GM12878 (cell line): ENCODE measurements around the gene ILKAP. TPM values are rescaled to one million over a fixed set of nuclear protein-coding genes. Genes with fewer than 3 reads are reported as not detected.

ENCODE experiments used
- ATAC-seq: fragments of 200-7000 bp; cut with Tn5 transposase; 3 replicates; pipeline ENCODE4 v1.9.1; 2020; ENCODE audit warnings: mild to moderate bottlenecking, moderate library complexity
- BruUV-seq: library from RNA; stranded (reverse); fragments of 400-500 nt; replicated peaks from 2 replicates; lab custom pipeline; 2021; lab: Mats Ljungman, UMichigan
- CTCF ChIA-PET: fragments of 300-600 bp; sonication (Branson Sonifier 250); formaldehyde crosslinking; extraction: SDS; loops from one replicate; lab custom pipeline; 2021; ENCODE audit warnings: inconsistent platforms; lab: Yijun Ruan, JAX
- POLR2A ChIA-PET: fragments of 350-600 bp; formaldehyde crosslinking; extraction: SDS; loops from one replicate; lab custom pipeline; 2021; ENCODE audit warnings: inconsistent platforms; lab: Charles Lee
- RAD21 ChIA-PET: fragments of 300-600 bp; sonication (Branson Sonifier 250); formaldehyde crosslinking; loops from one replicate; lab custom pipeline; 2023; ENCODE audit warnings: antibody characterized with exemption; ENCODE audit not compliant: unreplicated experiment; lab: Charles Lee
- SMC1A ChIA-PET: fragments of 300-600 bp; sonication (Branson Sonifier 250); formaldehyde crosslinking; loops from one replicate; lab custom pipeline; 2023; ENCODE audit not compliant: unreplicated experiment, uncharacterized antibody; lab: Charles Lee
- DNase-seq: peaks from one replicate; pipeline ENCODE4 v3.0.0-alpha.2; 2011; ENCODE audit warnings: low read depth, low spot score
- FAIRE-seq: peaks from 3 replicates; lab custom pipeline; 2011; peaks lifted over from hg19 to GRCh38; lab: Jason Lieb, UNC
- H2AFZ ChIP-seq: 2 replicates; pipeline ENCODE4 v1.6.0; 2011; ENCODE audit warnings: low read depth, low read length, control low read depth; ENCODE audit not compliant: control insufficient read depth
- H3K27ac ChIP-seq: 2 replicates; pipeline ENCODE4 v1.5.1; 2011; ENCODE audit warnings: control low read depth; ENCODE audit not compliant: control insufficient read depth, insufficient read depth
- H3K27me3 ChIP-seq, 2 experiments: replicated peaks in 1 of 2; 2 replicates each; pipeline versions ENCODE4 v1.6.0 to v1.6.1; 2011; ENCODE audit warnings: low read length in 1 of 2; ENCODE audit not compliant: control insufficient read depth in 2 of 2, insufficient read depth in 2 of 2
- H3K36me3 ChIP-seq, 2 experiments: 2 replicates each; pipeline ENCODE4 v1.5.1; 2011; ENCODE audit warnings: low read length in 1 of 2; ENCODE audit not compliant: control insufficient read depth in 2 of 2, insufficient read depth in 2 of 2
- H3K4me1 ChIP-seq: 2 replicates; pipeline ENCODE4 v1.6.1; 2011; ENCODE audit warnings: mild to moderate bottlenecking, low read length, moderate library complexity, mixed read lengths; ENCODE audit not compliant: control insufficient read depth, insufficient read depth
- H3K4me2 ChIP-seq: 2 replicates; pipeline ENCODE4 v1.6.0; 2011; ENCODE audit warnings: control low read depth; ENCODE audit not compliant: control insufficient read depth, insufficient read depth
- H3K4me3 ChIP-seq: fragments of 200-600 bp; sonication (generic); 2 replicates; pipeline ENCODE4 v1.5.1; 2016
- H3K79me2 ChIP-seq: 2 replicates; pipeline ENCODE4 v1.6.0; 2011; ENCODE audit warnings: low read length; ENCODE audit not compliant: control insufficient read depth, insufficient read depth
- H3K9ac ChIP-seq: 2 replicates; pipeline ENCODE4 v1.8.0; 2011; ENCODE audit warnings: low read length, control low read depth, mixed read lengths; ENCODE audit not compliant: control insufficient read depth, insufficient read depth
- H3K9me3 ChIP-seq: replicated peaks from 3 replicates; pipeline ENCODE4 v1.5.1; 2011; ENCODE audit warnings: mild to moderate bottlenecking, low read length; ENCODE audit not compliant: control insufficient read depth, insufficient read depth
- H4K20me1 ChIP-seq: 2 replicates; pipeline ENCODE4 v1.6.0; 2011; ENCODE audit not compliant: control insufficient read depth, insufficient read depth
- MLLT1 ChIP-seq: fragments of 450-650 bp; IDR thresholded peaks from 2 replicates; pipeline ENCODE4 v1.6.1; 2016; ENCODE audit warnings: mild to moderate bottlenecking
- RBBP5 ChIP-seq: fragments of 200-600 bp; sonication (generic); conservative IDR thresholded peaks from 2 replicates; pipeline ENCODE4 v1.6.1; 2016
- SIN3A ChIP-seq: IDR thresholded peaks from 2 replicates; pipeline ENCODE4 v1.6.1; 2012; ENCODE audit warnings: low read depth, low read length, improper control_type of control experiment
- SRF ChIP-seq, 2 experiments: IDR thresholded peaks; 2 replicates each; pipeline ENCODE4 v1.6.1; 2011; ENCODE audit warnings: low read depth in 2 of 2, low read length in 2 of 2, mild to moderate bottlenecking in 1 of 2, moderate library complexity in 1 of 2
- USF2 ChIP-seq: IDR thresholded peaks from 2 replicates; pipeline ENCODE4 v1.6.1; 2011; ENCODE audit warnings: low read depth, low read length, improper control_type of control experiment, borderline replicate concordance
- ZNF274 ChIP-seq: IDR thresholded peaks from one replicate; pipeline ENCODE4 v1.8.0; 2011; ENCODE audit not compliant: insufficient read length, insufficient read depth
- WGBS: methylation state at CpG from one replicate; pipeline ENCODE4 v1.1.6; 2016; ENCODE audit warnings: low lambda C conversion rate; ENCODE audit not compliant: insufficient replicate concordance, insufficient coverage; ENCODE audit errors: missing lambda C conversion rate; 5-methylcytosine and 5-hydroxymethylcytosine counted together
- in situ Hi-C: fragments of 300-500 bp; cut with MboI; formaldehyde crosslinking; loops from 9 replicates; pipeline ENCODE4 v1.14.3; 2018; ENCODE audit warnings: mixed read lengths
- intact Hi-C: fragments of 100-400 bp; cut with micrococcal nuclease; formaldehyde crosslinking; loops from one replicate; pipeline ENCODE4 v1.14.2; 2022; ENCODE audit not compliant: unreplicated experiment
- polyA plus RNA-seq, 11 experiments: library from polyadenylated mRNA; depleted of rRNA in 4 of 11; unstranded in 6 of 11; stranded (reverse) in 5 of 11; fragments of >200 nt; fragmentation: Nextera tagmentation in 4 of 11; fragmentation: Illumina TruSeq in 1 of 11; extraction: Ambion mirVana in 4 of 11; extraction: Trizol in 1 of 11; gene quantifications; 1 replicate in 1 of 11; 2 replicates in 10 of 11; pipeline versions ENCODE4 v1.2.1 to v1.2.3, GENCODE V29; 2011 to 2016; ENCODE audit warnings: inconsistent platforms in 2 of 11, missing spikeins in 2 of 11, low read depth in 1 of 11
- total RNA-seq, 4 experiments: library from RNA; depleted of rRNA in 3 of 4; stranded (reverse); fragments of >200 nt in 3 of 4; fragmentation: Illumina TruSeq in 1 of 4; extraction: Trizol in 1 of 4; gene quantifications; 2 replicates each; pipeline versions ENCODE4 v1.2.1 to v1.2.3, GENCODE V29; 2013 to 2021

ILKAP gene
- total and polyA plus RNA-seq, 10 of the 15 experiments (the other 5 are each of a cell fraction or from before 2014, with no cell fraction given): 4.2 to 65.3 (median 37.3) TPM

GRCh38 chr2:238190445-238190844, 13.1 kb downstream of the ILKAP start:
- BruUV-seq: no TSS peak
- in situ Hi-C loops (no loop called here), intact Hi-C loops (no loop called here)
- Histone ChIP-seq H3K27me3 (no peaks in the 10 kb centered on the region), H3K9ac (no peak overlapping the region), H3K4me1 (no peaks in the 10 kb centered on the region), H3K4me2 (no peak overlapping the region), H3K27ac (no peak overlapping the region), H3K79me2 (peaks cover under 1% of the 10 kb centered on the region), H3K36me3 (peaks cover 18 to 33% of the 10 kb centered on the region in 2 experiments), H2AFZ (no peak overlapping the region), H3K9me3 (no peaks in the 10 kb centered on the region), H3K4me3 (no peak overlapping the region), H4K20me1 (no peaks in the 10 kb centered on the region)
- ChIA-PET SMC1A (interaction anchor here (1.1 kb wide), 1 partner anchor 14 kb away, joined by 3 read pairs; the partner anchor contains the start of gene ILKAP), CTCF (interaction anchor here (0.6 kb wide), 1 partner anchor 299 kb away, joined by 3 read pairs; no protein-coding TSS in a partner anchor), POLR2A (no interaction called here), RAD21 (interaction anchor here (1.2 kb wide), 1 partner anchor 73 kb away, joined by 3 read pairs; no protein-coding TSS in a partner anchor)
- WGBS: 100% methylated on average over 2 of the region's 2 CpGs
- ATAC-seq (no peak), DNase-seq (no peak), FAIRE-seq (no peak)
- TF ChIP-seq SIN3A (no peak), MLLT1 (no peak), RBBP5 (no peak), SRF (IDR thresholded peaks at IDR 0.05; ENCODE audit: low read depth in 2 of 2, low read length in 2 of 2) (no peak), USF2 (no peak), ZNF274 (no peak)
